H1 (cell line): ENCODE data around the gene CCBE1.

ENCODE experiments used
- BRCA1 ChIP-seq: IDR thresholded peaks from 2 replicates; pipeline ENCODE4 v1.6.1; 2012; ENCODE audit warnings: low read depth, low read length, improper control_type of control experiment
- EP300 ChIP-seq, 2 experiments: IDR thresholded peaks; 1 replicate in 1 of 2; 2 replicates in 1 of 2; pipeline ENCODE4 v1.6.1; 2011 to 2012; ENCODE audit warnings: low read depth in 2 of 2, low read length in 2 of 2, mild to moderate bottlenecking in 2 of 2, borderline replicate concordance in 1 of 2, inconsistent platforms in 1 of 2, moderate library complexity in 1 of 2
- JUND ChIP-seq: IDR thresholded peaks from 2 replicates; pipeline ENCODE4 v1.6.1; 2011; ENCODE audit warnings: mild to moderate bottlenecking, improper control_type of control experiment, low read length
- KDM1A ChIP-seq: fragments of 200-600, 300-600 bp; sonication (generic); IDR thresholded peaks from 2 replicates; pipeline ENCODE4 v1.7.1; 2016; ENCODE audit warnings: mild to moderate bottlenecking, low read length, borderline replicate concordance
- NRF1 ChIP-seq: IDR thresholded peaks from 2 replicates; pipeline ENCODE4 v1.6.1; 2011; ENCODE audit warnings: mild to moderate bottlenecking, low read depth, low read length, improper control_type of control experiment
- POLR2AphosphoS5 ChIP-seq: IDR thresholded peaks from 2 replicates; pipeline ENCODE4 v1.6.1; 2011; ENCODE audit warnings: low read depth, low read length
- RFX5 ChIP-seq: IDR thresholded peaks from 2 replicates; pipeline ENCODE4 v1.6.1; 2011; ENCODE audit warnings: low read depth, low read length, improper control_type of control experiment, borderline replicate concordance
- SIN3A ChIP-seq, 2 experiments: IDR thresholded peaks in 1 of 2; conservative IDR thresholded peaks in 1 of 2; 2 replicates each; pipeline ENCODE4 v1.6.1; 2011 to 2012; ENCODE audit warnings: low read length in 2 of 2, improper control_type of control experiment in 1 of 2, low read depth in 1 of 2, mild to moderate bottlenecking in 1 of 2
- SP2 ChIP-seq: IDR thresholded peaks from 2 replicates; pipeline ENCODE4 v1.6.1; 2012; ENCODE audit warnings: mild to moderate bottlenecking, low read length, inconsistent platforms
- TF ChIP-seq, protein P1 (sequence below): IDR thresholded peaks from 2 replicates; pipeline ENCODE4 v1.6.1; 2012; ENCODE audit warnings: inconsistent platforms
- TF ChIP-seq, protein P2 (sequence below), 3 experiments: IDR thresholded peaks; 1 replicate in 2 of 3; 2 replicates in 1 of 3; pipeline versions ENCODE4 v1.5.1 to v1.6.1; 2011; ENCODE audit warnings: low read length in 3 of 3, mild to moderate bottlenecking in 3 of 3, inconsistent platforms in 2 of 3, low read depth in 1 of 3, moderate library complexity in 1 of 3; ENCODE audit not compliant: insufficient read depth in 1 of 3; ENCODE audit errors: control extremely low read depth in 1 of 3
- TF ChIP-seq, protein P3 (sequence below): IDR thresholded peaks from 2 replicates; pipeline ENCODE4 v1.6.1; 2011; ENCODE audit warnings: low read length, improper control_type of control experiment

DNA sequence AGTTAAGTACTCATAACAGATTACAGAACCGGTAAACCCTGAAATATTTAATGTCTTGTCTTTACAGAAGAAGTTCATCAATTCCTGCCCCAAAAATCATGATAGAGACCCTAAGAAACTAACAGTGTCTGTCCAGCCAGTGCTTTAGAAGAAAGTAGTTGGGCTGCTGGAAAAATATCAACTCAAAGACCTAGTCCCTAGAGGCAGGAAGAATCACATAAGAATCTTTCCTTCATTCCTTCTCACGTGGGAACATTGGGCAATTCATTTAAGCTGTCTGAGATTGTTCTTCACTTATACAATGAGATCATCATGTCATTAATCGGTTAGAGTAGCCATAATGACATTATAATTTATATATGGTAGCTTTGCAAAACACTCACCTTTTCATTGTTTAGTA is 156.4 kb downstream of the CCBE1 start:
- TF ChIP-seq, protein P1, sequence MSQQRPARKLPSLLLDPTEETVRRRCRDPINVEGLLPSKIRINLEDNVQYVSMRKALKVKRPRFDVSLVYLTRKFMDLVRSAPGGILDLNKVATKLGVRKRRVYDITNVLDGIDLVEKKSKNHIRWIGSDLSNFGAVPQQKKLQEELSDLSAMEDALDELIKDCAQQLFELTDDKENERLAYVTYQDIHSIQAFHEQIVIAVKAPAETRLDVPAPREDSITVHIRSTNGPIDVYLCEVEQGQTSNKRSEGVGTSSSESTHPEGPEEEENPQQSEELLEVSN = no peak
- TF ChIP-seq, protein P2, sequence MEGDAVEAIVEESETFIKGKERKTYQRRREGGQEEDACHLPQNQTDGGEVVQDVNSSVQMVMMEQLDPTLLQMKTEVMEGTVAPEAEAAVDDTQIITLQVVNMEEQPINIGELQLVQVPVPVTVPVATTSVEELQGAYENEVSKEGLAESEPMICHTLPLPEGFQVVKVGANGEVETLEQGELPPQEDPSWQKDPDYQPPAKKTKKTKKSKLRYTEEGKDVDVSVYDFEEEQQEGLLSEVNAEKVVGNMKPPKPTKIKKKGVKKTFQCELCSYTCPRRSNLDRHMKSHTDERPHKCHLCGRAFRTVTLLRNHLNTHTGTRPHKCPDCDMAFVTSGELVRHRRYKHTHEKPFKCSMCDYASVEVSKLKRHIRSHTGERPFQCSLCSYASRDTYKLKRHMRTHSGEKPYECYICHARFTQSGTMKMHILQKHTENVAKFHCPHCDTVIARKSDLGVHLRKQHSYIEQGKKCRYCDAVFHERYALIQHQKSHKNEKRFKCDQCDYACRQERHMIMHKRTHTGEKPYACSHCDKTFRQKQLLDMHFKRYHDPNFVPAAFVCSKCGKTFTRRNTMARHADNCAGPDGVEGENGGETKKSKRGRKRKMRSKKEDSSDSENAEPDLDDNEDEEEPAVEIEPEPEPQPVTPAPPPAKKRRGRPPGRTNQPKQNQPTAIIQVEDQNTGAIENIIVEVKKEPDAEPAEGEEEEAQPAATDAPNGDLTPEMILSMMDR (IDR thresholded peaks at IDR 0.05; ENCODE audit: control extremely low read depth in 1 of 3, insufficient read depth in 1 of 3, low read depth in 1 of 3, low read length in 3 of 3) = no peak
- TF ChIP-seq POLR2AphosphoS5 (no peak), EP300 (IDR thresholded peaks at IDR 0.05; ENCODE audit: borderline replicate concordance in 1 of 2, low read depth in 2 of 2, low read length in 2 of 2) (no peak), NRF1 (no peak), KDM1A (no peak), JUND (no peak), SIN3A (conservative IDR thresholded peaks at IDR 0.05 in 1 of 2, IDR thresholded peaks at IDR 0.05 in 1 of 2; ENCODE audit: low read depth in 1 of 2, low read length in 2 of 2) (no peak), SP2 (no peak), BRCA1 (no peak), RFX5 (no peak)
- TF ChIP-seq, protein P3, sequence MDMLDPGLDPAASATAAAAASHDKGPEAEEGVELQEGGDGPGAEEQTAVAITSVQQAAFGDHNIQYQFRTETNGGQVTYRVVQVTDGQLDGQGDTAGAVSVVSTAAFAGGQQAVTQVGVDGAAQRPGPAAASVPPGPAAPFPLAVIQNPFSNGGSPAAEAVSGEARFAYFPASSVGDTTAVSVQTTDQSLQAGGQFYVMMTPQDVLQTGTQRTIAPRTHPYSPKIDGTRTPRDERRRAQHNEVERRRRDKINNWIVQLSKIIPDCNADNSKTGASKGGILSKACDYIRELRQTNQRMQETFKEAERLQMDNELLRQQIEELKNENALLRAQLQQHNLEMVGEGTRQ = no peak
